SU-DHL-6 (cell line): ENCODE data around the gene RNU1-3.
A peak's percentile ranks its signal among the peaks of the same experiment; 100 is the strongest.
"Not testable (repeated sequence)": the region's sequence is repeated elsewhere in the genome, so short reads cannot be mapped to it uniquely, and the experiment has no call there.

Experiments used
- H2AFZ ChIP-seq: fragments of 200-600 bp; sonication (generic); 2 replicates; pipeline ENCODE4 v1.6.1; 2014; ENCODE audit warnings: low read depth, mild to moderate bottlenecking, moderate library complexity, mixed read lengths, antibody characterized with exemption, low read length; ENCODE audit not compliant: severe bottlenecking
- H3F3A ChIP-seq: fragments of 200-600 bp; shearing (Covaris generic); 2 replicates; pipeline ENCODE4 v1.6.0; 2016; ENCODE audit warnings: antibody characterized with exemption, mild to moderate bottlenecking; ENCODE audit not compliant: insufficient read depth
- H3K27ac ChIP-seq: fragments of 200-600 bp; sonication (generic); 2 replicates; pipeline ENCODE4 v1.5.1; 2016; ENCODE audit warnings: low read depth, mild to moderate bottlenecking, low read length, moderate library complexity, mixed read lengths
- H3K27me3 ChIP-seq: fragments of 200-600 bp; sonication (generic), shearing (Covaris generic); 2 replicates; pipeline ENCODE4 v1.6.0; 2014; ENCODE audit warnings: mild to moderate bottlenecking, low read length
- H3K36me3 ChIP-seq: fragments of 200-600 bp; sonication (generic); 2 replicates; pipeline ENCODE4 v1.6.1; 2014; ENCODE audit warnings: mild to moderate bottlenecking, low read length, mixed read lengths
- H3K4me2 ChIP-seq: fragments of 300-600, 200-600 bp; shearing (Covaris generic), sonication (generic); 2 replicates; pipeline ENCODE4 v1.6.0; 2014; ENCODE audit warnings: low read length, low read depth, mild to moderate bottlenecking; ENCODE audit not compliant: poor library complexity, severe bottlenecking
- H3K4me3 ChIP-seq: fragments of 200-600 bp; sonication (generic); 2 replicates; pipeline ENCODE4 v1.5.1; 2014; ENCODE audit warnings: antibody characterized with exemption, low read length, mild to moderate bottlenecking, mixed read lengths; ENCODE audit not compliant: insufficient read depth, poor library complexity, severe bottlenecking
- H3K79me2 ChIP-seq: fragments of 200-600 bp; sonication (generic); 2 replicates; pipeline ENCODE4 v1.6.1; 2014; ENCODE audit warnings: mild to moderate bottlenecking, low read length, moderate library complexity; ENCODE audit not compliant: insufficient read depth
- H3K9ac ChIP-seq: fragments of 200-600 bp; sonication (generic); 2 replicates; pipeline ENCODE4 v1.7.0; 2014; ENCODE audit warnings: mild to moderate bottlenecking, low read length
- H3K9me2 ChIP-seq: fragments of 200-600 bp; sonication (generic); replicated peaks from 2 replicates; pipeline ENCODE4 v1.6.1; 2014; ENCODE audit warnings: low read length; ENCODE audit not compliant: insufficient read depth
- H3K9me3 ChIP-seq: fragments of 200-600 bp; sonication (generic); 2 replicates; pipeline ENCODE4 v1.6.1; 2014; ENCODE audit warnings: low read length, mixed read lengths; ENCODE audit not compliant: insufficient read depth
- H4K20me1 ChIP-seq: fragments of 200-600 bp; sonication (generic); 2 replicates; pipeline ENCODE4 v1.6.1; 2014; ENCODE audit warnings: low read depth, mild to moderate bottlenecking, antibody characterized with exemption, low read length, moderate library complexity, mixed read lengths
- EZH2phosphoT487 ChIP-seq: fragments of 200-600 bp; sonication (generic), shearing (Covaris generic); conservative IDR thresholded peaks from 2 replicates; pipeline ENCODE4 v1.6.1; 2018; ENCODE audit warnings: mild to moderate bottlenecking, antibody characterized with exemption, low read length, moderate library complexity, mixed read lengths
- TF ChIP-seq, protein P1 (sequence below): fragments of 200-600 bp; sonication (generic); IDR thresholded peaks from one replicate; pipeline ENCODE4 v1.5.1; 2017; ENCODE audit warnings: antibody characterized with exemption, mild to moderate bottlenecking, low read length, moderate library complexity; ENCODE audit not compliant: insufficient read depth, poor library complexity, severe bottlenecking

Gene RNU1-3

GRCh38 chr1:16684738-16685337 lies 18.1 kb upstream of the RNU1-3 start:
- H3K4me2 ChIP-seq, result peak overlapping the region; percentile 46
- not testable (repeated sequence) for H3K9me3 ChIP-seq, H3K27ac ChIP-seq, H3K36me3 ChIP-seq, H3K27me3 ChIP-seq, H3K4me3 ChIP-seq, H4K20me1 ChIP-seq, H3K79me2 ChIP-seq, H3F3A ChIP-seq, H3K9ac ChIP-seq, H2AFZ ChIP-seq, H3K9me2 ChIP-seq
- TF ChIP-seq, protein P1, sequence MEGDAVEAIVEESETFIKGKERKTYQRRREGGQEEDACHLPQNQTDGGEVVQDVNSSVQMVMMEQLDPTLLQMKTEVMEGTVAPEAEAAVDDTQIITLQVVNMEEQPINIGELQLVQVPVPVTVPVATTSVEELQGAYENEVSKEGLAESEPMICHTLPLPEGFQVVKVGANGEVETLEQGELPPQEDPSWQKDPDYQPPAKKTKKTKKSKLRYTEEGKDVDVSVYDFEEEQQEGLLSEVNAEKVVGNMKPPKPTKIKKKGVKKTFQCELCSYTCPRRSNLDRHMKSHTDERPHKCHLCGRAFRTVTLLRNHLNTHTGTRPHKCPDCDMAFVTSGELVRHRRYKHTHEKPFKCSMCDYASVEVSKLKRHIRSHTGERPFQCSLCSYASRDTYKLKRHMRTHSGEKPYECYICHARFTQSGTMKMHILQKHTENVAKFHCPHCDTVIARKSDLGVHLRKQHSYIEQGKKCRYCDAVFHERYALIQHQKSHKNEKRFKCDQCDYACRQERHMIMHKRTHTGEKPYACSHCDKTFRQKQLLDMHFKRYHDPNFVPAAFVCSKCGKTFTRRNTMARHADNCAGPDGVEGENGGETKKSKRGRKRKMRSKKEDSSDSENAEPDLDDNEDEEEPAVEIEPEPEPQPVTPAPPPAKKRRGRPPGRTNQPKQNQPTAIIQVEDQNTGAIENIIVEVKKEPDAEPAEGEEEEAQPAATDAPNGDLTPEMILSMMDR, result peak; percentile 16

GRCh38 chr1:16684152-16684551 lies 17.4 kb upstream of the RNU1-3 start:
- H3F3A ChIP-seq, H3K9me3 ChIP-seq, H3K36me3 ChIP-seq, H3K27ac ChIP-seq, H4K20me1 ChIP-seq, H2AFZ ChIP-seq, H3K79me2 ChIP-seq, H3K4me3 ChIP-seq, H3K9me2 ChIP-seq, H3K27me3 ChIP-seq, H3K9ac ChIP-seq: not testable (repeated sequence)
- peak overlapping the region; percentile 46 for H3K4me2 ChIP-seq

GRCh38 chr1:16682803-16683202 lies 16.1 kb upstream of the RNU1-3 start:
- not testable (repeated sequence) for H3K9me3 ChIP-seq, H3K79me2 ChIP-seq, H4K20me1 ChIP-seq, H3K36me3 ChIP-seq, H3K4me3 ChIP-seq, H3K9me2 ChIP-seq, H3K9ac ChIP-seq, H3K27me3 ChIP-seq, H3K27ac ChIP-seq, H3F3A ChIP-seq, H2AFZ ChIP-seq, H3K4me2 ChIP-seq

- not testable (repeated sequence) for H3K27me3 ChIP-seq, H3K9me3 ChIP-seq, H3K27ac ChIP-seq, H3F3A ChIP-seq, H3K4me2 ChIP-seq, H3K9ac ChIP-seq, H2AFZ ChIP-seq, H3K36me3 ChIP-seq, H3K79me2 ChIP-seq, H3K9me2 ChIP-seq, H3K4me3 ChIP-seq, H4K20me1 ChIP-seq
These were observed 13.6 kb upstream of the RNU1-3 start for GRCh38 chr1:16680366-16680765.

GRCh38 chr1:16677552-16678431 lies 11.0 kb upstream of the RNU1-3 start:
- no peak overlapping the region for H3K27ac ChIP-seq
- no peaks in the 10 kb centered on the region for H3K27me3 ChIP-seq
- no peaks in the 10 kb centered on the region for H4K20me1 ChIP-seq
- H3K4me3 ChIP-seq, result no peak overlapping the region
- no peak overlapping the region for H3K4me2 ChIP-seq
- H3K79me2 ChIP-seq, result no peaks in the 10 kb centered on the region
- no peaks in the 10 kb centered on the region for H3K9me3 ChIP-seq
- TF ChIP-seq, protein P1, result no peak
- no peak for TF ChIP-seq EZH2phosphoT487
- H3K36me3 ChIP-seq, result no peaks in the 10 kb centered on the region
- H3K9me2 ChIP-seq, result no peaks in the 10 kb centered on the region
- no peaks in the 10 kb centered on the region for H3F3A ChIP-seq
- no peak overlapping the region for H3K9ac ChIP-seq
- no peak overlapping the region for H2AFZ ChIP-seq

DNA sequence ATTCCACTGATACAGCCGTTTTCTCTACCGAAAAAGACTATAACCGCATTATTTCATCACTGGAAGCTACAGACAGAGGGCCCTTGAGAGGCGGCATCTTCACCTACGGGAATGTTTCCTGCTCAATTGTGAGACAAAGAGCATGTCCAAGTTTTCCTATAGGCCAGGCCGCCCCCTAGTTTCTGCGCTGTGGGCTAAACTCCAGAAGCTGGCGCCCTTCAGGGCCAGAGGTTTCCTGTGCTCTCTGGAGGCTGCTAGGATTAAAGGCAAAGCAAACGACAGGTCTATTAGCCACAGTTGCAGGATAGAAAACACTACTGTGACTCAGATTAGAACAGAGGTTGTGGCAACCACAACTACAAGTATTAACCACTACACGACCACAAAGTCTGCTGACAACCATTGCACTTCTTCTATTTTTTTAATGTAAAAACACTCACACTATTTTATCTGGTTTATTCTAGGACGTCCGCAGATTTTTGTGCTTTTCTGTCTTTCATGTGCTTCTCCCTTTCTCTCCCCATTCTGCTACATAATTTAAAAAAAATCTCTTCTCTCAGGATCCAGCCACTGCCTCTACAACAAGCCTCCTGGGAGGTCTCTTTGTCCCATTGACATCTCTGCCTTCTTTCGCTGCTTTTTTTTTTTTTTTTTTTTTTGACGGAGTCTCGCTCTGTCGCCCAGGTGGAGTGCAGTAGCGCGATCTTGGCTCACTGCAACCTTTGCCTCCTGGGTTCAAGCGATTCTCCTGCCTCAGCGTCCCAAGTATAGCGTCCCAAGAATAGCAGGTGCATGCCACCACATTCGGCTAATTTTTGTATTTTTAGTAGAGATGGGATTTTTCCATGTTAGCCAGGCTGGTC lies 10.1 kb upstream of the RNU1-3 start:
- H2AFZ ChIP-seq, H3K27me3 ChIP-seq, H3K9me2 ChIP-seq, H3K9me3 ChIP-seq, H3K27ac ChIP-seq, H4K20me1 ChIP-seq, H3K79me2 ChIP-seq, H3F3A ChIP-seq, H3K36me3 ChIP-seq, H3K9ac ChIP-seq, H3K4me3 ChIP-seq, H3K4me2 ChIP-seq: not testable (repeated sequence)
